HG02763 (cell line): ENCODE data around the gene MFAP4.

Experiments used
- ATAC-seq: cut with Tn5 transposase; IDR thresholded peaks from one replicate; pipeline ENCODE4 v1.9.1; 2021; ENCODE audit warnings: mild to moderate bottlenecking, moderate library complexity; ENCODE audit not compliant: unreplicated experiment

MFAP4 gene

DNA sequence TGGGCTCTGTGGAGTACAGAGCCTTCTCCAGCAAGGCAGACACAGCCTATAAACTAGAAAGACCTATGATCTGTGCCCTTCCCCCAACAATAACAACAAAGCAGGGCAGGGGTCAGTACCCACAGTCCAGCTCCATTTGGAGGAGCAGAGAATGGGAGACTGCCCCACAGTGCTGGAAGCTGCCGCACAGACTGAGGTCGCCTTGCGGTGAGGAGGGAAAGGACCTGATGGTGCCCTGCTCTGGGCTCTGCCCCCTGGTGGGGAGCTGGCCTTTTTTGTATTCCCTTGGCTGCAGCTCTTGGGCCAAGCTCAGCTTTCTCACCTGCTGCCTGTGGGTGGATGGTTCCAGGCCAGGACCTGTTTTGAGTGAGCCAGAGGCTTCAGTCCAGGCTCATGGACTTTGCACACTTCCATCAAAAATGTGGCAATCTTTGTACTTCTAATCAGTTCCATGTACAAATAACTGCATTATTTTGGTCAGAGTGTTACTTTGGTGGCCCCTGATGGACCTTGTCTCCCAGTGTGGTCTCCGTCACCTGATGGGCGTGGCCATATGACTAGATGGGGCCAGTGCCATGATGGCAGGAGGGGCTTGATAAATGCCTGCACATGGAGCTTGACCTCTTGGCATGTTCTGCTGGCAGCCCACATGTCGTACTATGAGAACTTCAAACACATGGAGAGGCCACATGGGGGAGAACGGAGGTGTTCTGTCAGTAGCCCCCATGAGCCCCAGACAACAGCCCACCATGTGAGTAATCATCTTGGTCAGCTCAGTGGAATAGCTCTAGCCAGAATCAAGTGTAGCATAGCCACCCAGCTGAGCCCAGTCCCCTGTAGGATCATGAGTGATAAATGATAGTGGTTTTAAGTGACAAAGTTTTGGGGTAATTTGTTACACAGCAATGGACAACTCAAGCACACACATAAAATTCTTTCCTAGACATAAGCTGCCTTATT is 48.7 kb downstream of the MFAP4 start:
- ATAC-seq: peak; percentile 61

DNA sequence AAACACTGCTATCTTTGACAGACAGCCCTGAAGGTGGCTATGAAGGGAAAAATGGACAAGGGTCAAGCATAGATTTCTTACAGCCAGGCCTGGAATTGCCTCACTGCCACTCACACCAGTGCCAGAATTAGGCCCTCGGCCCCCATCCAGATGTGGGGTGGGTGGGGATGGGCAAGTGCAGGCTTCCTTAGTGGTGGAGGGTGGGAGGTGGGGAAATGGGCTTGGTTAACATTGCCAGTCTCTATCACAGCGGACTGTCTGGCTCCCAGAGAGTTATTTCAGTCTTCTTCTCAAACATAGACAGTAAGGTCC is 49.3 kb downstream of the MFAP4 start:
- ATAC-seq: no peak

DNA sequence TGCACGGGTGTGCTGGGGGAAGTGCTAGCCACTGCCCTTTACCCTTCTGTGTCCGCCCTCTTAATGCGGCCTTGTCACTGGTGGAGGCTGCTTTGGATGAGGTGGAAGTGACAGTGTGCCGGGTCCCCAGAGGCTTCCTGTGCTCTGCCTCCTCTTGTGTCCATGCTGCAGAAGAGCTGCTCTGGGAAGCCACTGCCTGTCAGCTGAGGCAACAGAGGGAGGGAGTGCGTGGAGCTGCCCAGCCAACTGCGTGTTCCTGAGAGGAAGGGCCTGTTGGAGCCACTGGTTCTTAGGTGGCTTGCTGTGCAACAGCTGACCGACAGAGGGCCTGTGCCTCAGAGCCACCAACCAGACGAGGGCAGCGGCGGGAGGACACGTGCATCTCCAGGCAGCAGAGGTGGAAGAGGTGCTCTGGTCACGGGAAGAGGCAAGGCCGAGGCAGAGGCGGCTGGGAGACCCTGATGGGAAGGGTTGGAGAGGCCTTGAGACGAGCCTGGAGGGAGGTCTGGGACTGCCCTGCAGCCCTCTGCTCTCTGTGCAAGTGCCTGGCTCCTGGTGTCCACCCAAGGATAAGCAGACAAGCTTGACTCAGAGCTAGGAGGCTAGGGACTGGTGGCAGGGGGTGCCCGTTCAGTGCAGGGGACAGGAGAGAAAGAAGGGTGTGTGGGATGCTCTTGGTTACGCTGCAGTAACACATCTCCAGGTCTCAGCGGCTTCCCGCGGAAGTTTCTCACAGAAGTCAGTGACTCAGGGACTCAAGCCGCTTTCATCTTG is 49.9 kb downstream of the MFAP4 start:
- ATAC-seq: no peak

DNA sequence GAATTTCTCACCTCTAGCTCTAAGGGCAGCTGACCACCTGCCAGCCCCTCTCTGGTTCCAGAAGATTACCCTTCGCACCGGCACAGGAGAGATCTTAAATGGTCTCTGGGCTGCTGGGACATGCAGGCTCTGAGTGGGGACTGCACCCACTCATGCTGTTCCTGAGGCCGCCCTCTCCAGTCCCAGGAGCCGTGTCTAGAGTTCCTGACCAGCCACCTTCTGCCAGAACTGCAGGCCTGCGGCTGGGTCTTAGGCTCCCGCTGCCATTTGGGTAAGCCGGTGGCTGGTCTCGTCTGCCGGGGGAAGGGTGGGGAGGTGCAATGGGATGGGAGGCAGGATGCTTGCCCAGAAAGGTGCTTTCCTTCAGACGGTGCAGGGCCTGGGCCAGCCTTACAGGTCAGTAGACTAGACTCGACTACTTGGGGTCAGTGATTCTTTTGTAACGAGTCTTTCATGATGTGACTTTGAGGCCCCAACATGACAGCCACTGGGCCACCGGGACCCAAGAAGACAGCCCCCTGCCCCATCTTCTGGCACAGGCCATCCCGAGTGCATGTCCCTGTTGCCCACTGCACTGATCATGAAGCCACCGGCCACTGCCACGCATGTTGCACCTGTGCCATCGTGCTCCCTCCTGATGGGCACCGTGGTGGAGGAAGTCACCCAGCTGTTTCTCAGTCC is 50.9 kb downstream of the MFAP4 start:
- no peak for ATAC-seq

DNA sequence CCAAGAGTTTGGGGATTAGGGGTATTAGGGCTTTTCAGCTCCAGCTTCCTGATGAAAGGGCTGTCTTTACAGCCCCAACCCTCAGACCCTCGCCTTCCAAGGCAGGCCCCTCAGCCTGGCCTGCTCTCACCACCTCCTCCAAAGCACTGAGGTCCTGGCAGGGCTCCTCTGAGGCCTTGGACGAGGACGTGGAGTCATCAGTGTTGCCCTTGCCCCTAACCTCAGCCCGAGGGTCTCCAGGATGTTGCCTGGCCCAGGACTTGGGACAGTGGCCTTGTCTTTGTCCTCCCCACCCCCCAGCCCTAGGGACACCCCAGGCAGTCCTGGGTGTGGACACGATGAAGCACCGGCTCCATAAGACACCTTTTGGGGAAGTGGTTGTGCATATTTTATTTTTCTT is 52.7 kb downstream of the MFAP4 start:
- no peak for ATAC-seq

DNA sequence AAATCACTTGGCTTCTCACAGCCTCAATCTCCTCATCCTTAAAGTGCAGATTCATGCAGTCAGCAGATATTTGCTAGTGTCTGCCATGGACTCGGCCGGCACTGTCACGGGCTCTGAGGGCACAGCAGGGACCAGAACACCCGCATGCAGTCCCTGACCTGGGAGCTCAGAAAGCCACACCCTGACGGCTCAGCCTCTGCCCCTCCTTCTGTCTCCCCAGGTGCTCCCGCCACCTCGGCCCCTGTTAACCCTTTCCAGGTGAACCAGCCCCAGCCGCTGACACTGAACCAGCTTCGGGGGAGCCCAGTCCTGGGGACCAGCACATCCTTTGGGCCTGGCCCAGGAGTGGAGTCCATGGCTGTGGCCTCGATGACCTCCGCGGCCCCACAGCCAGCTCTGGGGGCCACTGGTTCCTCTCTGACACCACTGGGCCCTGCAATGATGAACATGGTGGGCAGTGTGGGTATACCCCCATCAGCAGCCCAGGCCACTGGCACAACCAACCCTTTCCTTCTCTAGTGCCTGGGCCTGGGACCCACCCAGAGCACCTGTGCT is 53.2 kb downstream of the MFAP4 start:
- no peak for ATAC-seq
